HFFc6 (cell line): Measurements from ENCODE around the gene BRIP1. TPM values are rescaled to one million over a fixed set of nuclear protein-coding genes. Genes with fewer than 3 reads are reported as not detected.
A peak's percentile ranks its signal among the peaks of the same experiment; 100 is the strongest.

ENCODE experiments used
- DNase-seq: peaks from one replicate; pipeline ENCODE4 v3.0.0-alpha.2; 2018
- H3K27ac Mint-ChIP-seq: 2 replicates; pipeline ENCODE4 v1.8.0; 2020; ENCODE audit warnings: mild to moderate bottlenecking, mixed read lengths
- H3K27me3 Mint-ChIP-seq: 2 replicates; pipeline ENCODE4 v1.8.0; 2021; ENCODE audit warnings: mild to moderate bottlenecking, moderate library complexity, mixed read lengths; ENCODE audit not compliant: insufficient read depth
- H3K36me3 Mint-ChIP-seq: 2 replicates; pipeline ENCODE4 v1.8.0; 2021; ENCODE audit warnings: low read depth, mixed read lengths
- H3K4me1 Mint-ChIP-seq: 2 replicates; pipeline ENCODE4 v1.8.0; 2020; ENCODE audit warnings: low read depth, mixed read lengths
- H3K4me3 Mint-ChIP-seq: 2 replicates; pipeline ENCODE4 v1.8.0; 2020; ENCODE audit warnings: mild to moderate bottlenecking, moderate library complexity, mixed read lengths
- H3K9me3 Mint-ChIP-seq: 2 replicates; pipeline ENCODE4 v1.8.0; 2020; ENCODE audit warnings: mild to moderate bottlenecking, mixed read lengths
- total RNA-seq, 6 experiments: library from RNA; stranded (reverse); fragmentation: NEBNext Ultra II Directional; extraction: Animal tissue kit (Norgen Biotek cat#: 25700); gene quantifications; 2 replicates in 1 of 6; 3 replicates in 5 of 6; pipeline ENCODE4 v1.2.3, GENCODE V29; 2021
- TF ChIP-seq, protein P1 (sequence below): fragments of 200-600 bp; sonication (generic); IDR thresholded peaks from 2 replicates; pipeline ENCODE4 v1.5.0; 2021; ENCODE audit warnings: antibody characterized with exemption, mild to moderate bottlenecking

The BRIP1 gene
- total RNA-seq, 6 experiments from 2014 or later = 4.6 to 9.7 (median 8.5) TPM

DNA sequence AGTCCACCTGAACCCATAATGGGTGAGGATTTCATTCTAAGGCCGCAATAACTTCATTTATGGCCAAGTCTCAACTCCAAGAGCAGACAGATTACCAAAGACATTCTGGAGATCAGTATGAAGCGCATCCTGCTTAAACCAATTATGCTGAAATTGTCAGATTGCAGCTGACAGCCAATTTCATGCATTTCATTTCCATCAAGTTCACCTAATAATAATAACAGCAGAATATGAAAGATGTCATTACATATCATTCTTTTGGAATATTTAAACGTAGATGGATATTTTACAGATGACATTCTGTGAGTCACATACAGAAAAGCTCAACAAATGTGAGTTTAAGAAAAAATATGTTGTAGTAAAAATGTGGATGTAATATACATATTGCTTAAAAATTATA lies 217.4 kb downstream of the BRIP1 start:
- 0 out of 2 replicates have a peak, but pooled peaks cover 2% of the 10 kb centered on the region for H3K27me3 Mint-ChIP-seq
- no peak overlapping the region for H3K4me3 Mint-ChIP-seq
- H3K36me3 Mint-ChIP-seq = peaks cover 15% of the 10 kb centered on the region
- peaks cover 32% of the 10 kb centered on the region for H3K4me1 Mint-ChIP-seq
- H3K9me3 Mint-ChIP-seq = peaks cover 16% of the 10 kb centered on the region
- peak overlapping the region; percentile 29; the same call in 1 of the 2 replicates for H3K27ac Mint-ChIP-seq
- DNase-seq = no peak
- TF ChIP-seq, protein P1, sequence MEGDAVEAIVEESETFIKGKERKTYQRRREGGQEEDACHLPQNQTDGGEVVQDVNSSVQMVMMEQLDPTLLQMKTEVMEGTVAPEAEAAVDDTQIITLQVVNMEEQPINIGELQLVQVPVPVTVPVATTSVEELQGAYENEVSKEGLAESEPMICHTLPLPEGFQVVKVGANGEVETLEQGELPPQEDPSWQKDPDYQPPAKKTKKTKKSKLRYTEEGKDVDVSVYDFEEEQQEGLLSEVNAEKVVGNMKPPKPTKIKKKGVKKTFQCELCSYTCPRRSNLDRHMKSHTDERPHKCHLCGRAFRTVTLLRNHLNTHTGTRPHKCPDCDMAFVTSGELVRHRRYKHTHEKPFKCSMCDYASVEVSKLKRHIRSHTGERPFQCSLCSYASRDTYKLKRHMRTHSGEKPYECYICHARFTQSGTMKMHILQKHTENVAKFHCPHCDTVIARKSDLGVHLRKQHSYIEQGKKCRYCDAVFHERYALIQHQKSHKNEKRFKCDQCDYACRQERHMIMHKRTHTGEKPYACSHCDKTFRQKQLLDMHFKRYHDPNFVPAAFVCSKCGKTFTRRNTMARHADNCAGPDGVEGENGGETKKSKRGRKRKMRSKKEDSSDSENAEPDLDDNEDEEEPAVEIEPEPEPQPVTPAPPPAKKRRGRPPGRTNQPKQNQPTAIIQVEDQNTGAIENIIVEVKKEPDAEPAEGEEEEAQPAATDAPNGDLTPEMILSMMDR = no peak

DNA sequence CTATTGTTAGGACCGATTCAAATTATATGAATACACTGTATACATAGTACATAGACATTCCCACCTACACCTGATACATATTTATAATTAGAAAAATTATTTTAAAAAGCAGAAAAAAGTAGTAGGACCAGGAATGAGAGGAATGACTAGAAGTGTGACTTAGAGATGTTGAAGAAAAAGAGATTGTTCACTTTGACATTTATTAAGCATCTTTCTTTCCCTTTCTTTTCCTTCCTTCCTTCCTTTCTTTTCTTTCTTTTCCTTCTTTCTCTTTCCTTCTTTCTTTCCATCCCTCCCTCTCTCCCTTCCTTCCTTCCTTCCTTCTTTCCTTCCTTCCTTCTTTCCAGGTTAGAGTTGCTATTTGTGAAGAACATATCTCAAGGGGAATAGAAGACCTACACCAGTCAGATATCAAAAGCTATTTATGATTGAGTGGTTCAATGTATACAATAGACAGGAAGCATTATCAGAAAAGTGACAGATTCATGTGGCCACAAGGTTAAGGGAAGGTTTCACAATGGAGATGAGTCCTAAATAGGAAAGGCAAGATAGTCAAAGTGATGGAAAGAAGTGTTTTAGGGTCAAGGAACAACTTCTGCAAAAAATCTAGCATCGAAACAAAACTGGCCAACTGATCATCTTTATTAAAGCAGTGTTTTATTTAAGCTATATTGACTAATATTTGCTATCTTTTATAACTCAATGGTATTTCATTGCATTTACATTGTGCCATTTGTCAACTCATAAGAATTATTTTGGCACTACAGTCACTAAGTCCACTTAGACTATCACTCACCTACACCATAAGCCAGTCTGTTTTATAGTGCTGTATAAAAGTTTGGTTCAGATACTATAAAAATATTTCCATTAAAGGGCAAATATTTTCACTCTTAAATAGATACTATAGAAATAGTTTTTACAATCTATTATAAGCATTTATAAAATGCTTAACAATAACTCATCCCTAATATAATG lies 218.2 kb downstream of the BRIP1 start:
- Mint-ChIP-seq H3K4me1 (peaks cover 32% of the 10 kb centered on the region), H3K27ac (no peak overlapping the region)
- DNase-seq = no peak

DNA sequence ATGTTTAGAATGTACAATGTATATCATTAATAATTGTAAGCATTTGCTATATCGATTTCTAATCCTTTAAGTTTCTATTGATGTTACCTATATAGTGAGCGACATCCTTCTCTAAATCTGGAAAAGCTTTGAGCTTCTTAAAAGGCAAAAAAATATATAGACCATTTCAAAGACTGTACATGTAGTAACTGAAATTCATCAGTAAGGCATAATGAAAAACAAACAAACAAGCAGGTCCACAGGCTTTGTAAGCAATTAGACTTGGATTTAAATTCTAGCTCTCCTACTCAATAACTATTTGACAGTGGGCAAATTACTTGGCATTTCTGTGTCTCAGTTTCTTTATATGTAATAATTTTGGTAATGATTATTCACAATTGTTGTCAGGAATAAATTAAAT lies 220.6 kb downstream of the BRIP1 start:
- H3K4me3 Mint-ChIP-seq = no peak overlapping the region
- no peak overlapping the region for H3K27ac Mint-ChIP-seq
- DNase-seq = no peak
- H3K9me3 Mint-ChIP-seq = peaks cover 5% of the 10 kb centered on the region
- TF ChIP-seq, protein P1 = no peak
- 0 out of 2 replicates have a peak, but pooled peaks cover 2% of the 10 kb centered on the region for H3K27me3 Mint-ChIP-seq
- H3K4me1 Mint-ChIP-seq = peaks cover 31% of the 10 kb centered on the region
- peaks cover 5% of the 10 kb centered on the region for H3K36me3 Mint-ChIP-seq

More for the DNA sequence above, 218.2 kb downstream of the BRIP1 start:
- Mint-ChIP-seq H3K4me3 (no peak overlapping the region), H3K36me3 (peaks cover 9% of the 10 kb centered on the region), H3K27me3 (0 out of 2 replicates have a peak, but pooled peaks cover 2% of the 10 kb centered on the region), H3K9me3 (peaks cover 10% of the 10 kb centered on the region)
- TF ChIP-seq, protein P1 = no peak

DNA sequence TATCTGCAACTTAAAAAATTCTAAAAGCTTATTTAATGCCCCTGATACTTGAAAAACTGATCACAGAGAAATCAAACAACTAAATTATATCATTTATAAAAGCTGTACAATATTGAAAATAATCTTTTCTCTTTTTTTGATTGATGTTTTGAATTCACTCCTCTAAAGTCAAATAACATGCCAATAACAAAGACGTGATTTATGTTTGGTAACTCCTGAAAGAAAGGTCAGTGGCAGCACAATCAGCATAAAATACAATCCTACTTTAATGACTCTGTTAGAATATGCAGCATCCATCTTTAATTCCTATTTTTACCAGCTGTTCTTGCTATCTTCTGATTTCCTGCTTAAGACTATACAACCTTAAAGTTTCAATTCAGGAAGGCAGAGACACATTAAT lies 221.6 kb downstream of the BRIP1 start:
- H3K4me1 Mint-ChIP-seq = peaks cover 20% of the 10 kb centered on the region
- no peak overlapping the region for H3K4me3 Mint-ChIP-seq
- H3K36me3 Mint-ChIP-seq = no peaks in the 10 kb centered on the region
- H3K9me3 Mint-ChIP-seq = no peaks in the 10 kb centered on the region
- no peak for DNase-seq
- H3K27me3 Mint-ChIP-seq = 0 out of 2 replicates have a peak, but pooled peaks cover 2% of the 10 kb centered on the region
- H3K27ac Mint-ChIP-seq = no peak overlapping the region
- TF ChIP-seq, protein P1 = no peak

DNA sequence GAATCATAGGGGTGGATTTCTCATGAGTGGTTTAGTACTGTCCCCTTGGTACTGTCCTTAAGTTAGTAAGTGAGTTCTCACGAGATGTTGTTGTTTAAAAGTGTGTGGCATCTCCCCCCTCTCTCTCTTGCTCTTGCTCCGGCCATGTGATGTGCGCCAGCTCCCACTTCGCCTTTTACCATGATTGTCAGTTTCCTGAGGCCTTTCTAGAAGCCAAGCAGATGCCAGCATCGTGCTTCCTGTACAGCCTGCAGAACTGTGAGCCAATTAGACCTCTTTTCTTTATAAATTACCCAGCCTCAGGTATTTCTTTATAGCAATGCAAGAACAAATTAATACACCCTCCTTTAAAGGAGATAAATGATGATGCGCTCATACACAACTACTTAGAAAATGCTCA lies 222.2 kb downstream of the BRIP1 start:
- no peaks in the 10 kb centered on the region for H3K9me3 Mint-ChIP-seq
- TF ChIP-seq, protein P1 = no peak
- no peak overlapping the region for H3K27ac Mint-ChIP-seq
- peaks cover 1% of the 10 kb centered on the region; the same call in 1 of the 2 replicates for H3K36me3 Mint-ChIP-seq
- no peak for DNase-seq
- H3K4me3 Mint-ChIP-seq = no peak overlapping the region
- peaks cover 15% of the 10 kb centered on the region for H3K4me1 Mint-ChIP-seq
- H3K27me3 Mint-ChIP-seq = peaks cover 2% of the 10 kb centered on the region; the same call in 1 of the 2 replicates
